HL-60 (cell line): ENCODE measurements around the gene ARV1.

Source experiments
- DNase-seq, 2 experiments: peaks; one replicate each; pipeline ENCODE4 v3.0.0-alpha.2; 2010 to 2020; ENCODE audit warnings: low read depth in 1 of 2, low spot score in 1 of 2
- H3K27ac ChIP-seq: fragments of 250-450 bp; sonication (Bioruptor Pico); replicated peaks from 2 replicates; pipeline ENCODE4 v1.5.1; 2020; ENCODE audit warnings: mild to moderate bottlenecking, moderate library complexity
- H3K27me3 ChIP-seq: fragments of 250-450 bp; sonication (Bioruptor Pico); 2 replicates; pipeline ENCODE4 v1.5.1; 2021; ENCODE audit warnings: mild to moderate bottlenecking, moderate library complexity; ENCODE audit not compliant: insufficient read depth, poor library complexity, severe bottlenecking
- H3K4me3 ChIP-seq: replicated peaks from 2 replicates; pipeline ENCODE4 v1.5.1; 2011; ENCODE audit warnings: mild to moderate bottlenecking, control low read depth, low read length; ENCODE audit not compliant: insufficient read depth
- CTCF ChIP-seq: IDR thresholded peaks from one replicate; pipeline ENCODE4 v1.5.1; 2011; ENCODE audit warnings: low read length, control low read depth, inconsistent platforms; ENCODE audit not compliant: insufficient read depth
- GABPA ChIP-seq: IDR thresholded peaks from 2 replicates; pipeline ENCODE4 v1.6.1; 2012; ENCODE audit warnings: low read depth
- POLR2AphosphoS5 ChIP-seq: IDR thresholded peaks from 2 replicates; pipeline ENCODE4 v1.6.1; 2012; ENCODE audit warnings: low read depth
- SPI1 ChIP-seq: IDR thresholded peaks from 2 replicates; pipeline ENCODE4 v1.6.1; 2012; ENCODE audit warnings: low read depth, mild to moderate bottlenecking, borderline replicate concordance
- TF ChIP-seq, protein P1 (sequence below): IDR thresholded peaks from 2 replicates; pipeline ENCODE4 v1.6.1; 2012; ENCODE audit warnings: low read depth; ENCODE audit not compliant: insufficient replicate concordance

Gene ARV1

DNA sequence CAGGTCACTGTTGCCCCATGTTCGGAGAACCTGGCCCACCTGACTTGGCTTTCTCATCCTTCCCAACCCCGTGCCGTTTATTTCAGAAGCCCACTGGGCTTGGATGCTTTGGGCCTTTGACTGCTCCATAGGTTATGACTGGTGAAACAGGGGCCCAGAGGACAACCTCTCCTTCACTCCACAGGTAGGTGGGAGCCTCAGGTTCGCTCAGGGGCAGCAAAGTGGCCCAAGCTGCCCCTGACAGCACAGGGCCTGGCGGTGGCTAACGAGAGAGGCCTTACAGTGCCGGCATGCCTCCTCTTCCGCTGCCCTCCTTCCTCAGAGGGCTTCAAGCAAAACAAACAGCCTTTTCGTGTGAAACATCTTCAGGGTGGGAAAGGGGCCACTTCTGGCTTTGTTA is 44.3 kb downstream of the ARV1 start:
- TF ChIP-seq SPI1, result no peak
- TF ChIP-seq, protein P1, sequence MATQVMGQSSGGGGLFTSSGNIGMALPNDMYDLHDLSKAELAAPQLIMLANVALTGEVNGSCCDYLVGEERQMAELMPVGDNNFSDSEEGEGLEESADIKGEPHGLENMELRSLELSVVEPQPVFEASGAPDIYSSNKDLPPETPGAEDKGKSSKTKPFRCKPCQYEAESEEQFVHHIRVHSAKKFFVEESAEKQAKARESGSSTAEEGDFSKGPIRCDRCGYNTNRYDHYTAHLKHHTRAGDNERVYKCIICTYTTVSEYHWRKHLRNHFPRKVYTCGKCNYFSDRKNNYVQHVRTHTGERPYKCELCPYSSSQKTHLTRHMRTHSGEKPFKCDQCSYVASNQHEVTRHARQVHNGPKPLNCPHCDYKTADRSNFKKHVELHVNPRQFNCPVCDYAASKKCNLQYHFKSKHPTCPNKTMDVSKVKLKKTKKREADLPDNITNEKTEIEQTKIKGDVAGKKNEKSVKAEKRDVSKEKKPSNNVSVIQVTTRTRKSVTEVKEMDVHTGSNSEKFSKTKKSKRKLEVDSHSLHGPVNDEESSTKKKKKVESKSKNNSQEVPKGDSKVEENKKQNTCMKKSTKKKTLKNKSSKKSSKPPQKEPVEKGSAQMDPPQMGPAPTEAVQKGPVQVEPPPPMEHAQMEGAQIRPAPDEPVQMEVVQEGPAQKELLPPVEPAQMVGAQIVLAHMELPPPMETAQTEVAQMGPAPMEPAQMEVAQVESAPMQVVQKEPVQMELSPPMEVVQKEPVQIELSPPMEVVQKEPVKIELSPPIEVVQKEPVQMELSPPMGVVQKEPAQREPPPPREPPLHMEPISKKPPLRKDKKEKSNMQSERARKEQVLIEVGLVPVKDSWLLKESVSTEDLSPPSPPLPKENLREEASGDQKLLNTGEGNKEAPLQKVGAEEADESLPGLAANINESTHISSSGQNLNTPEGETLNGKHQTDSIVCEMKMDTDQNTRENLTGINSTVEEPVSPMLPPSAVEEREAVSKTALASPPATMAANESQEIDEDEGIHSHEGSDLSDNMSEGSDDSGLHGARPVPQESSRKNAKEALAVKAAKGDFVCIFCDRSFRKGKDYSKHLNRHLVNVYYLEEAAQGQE, result no peak
- no peak for TF ChIP-seq GABPA
- no peak for TF ChIP-seq CTCF
- Histone ChIP-seq H3K27me3 (no peaks in the 10 kb centered on the region), H3K4me3 (no peak overlapping the region), H3K27ac (no peak overlapping the region)
- DNase-seq, result no peak

DNA sequence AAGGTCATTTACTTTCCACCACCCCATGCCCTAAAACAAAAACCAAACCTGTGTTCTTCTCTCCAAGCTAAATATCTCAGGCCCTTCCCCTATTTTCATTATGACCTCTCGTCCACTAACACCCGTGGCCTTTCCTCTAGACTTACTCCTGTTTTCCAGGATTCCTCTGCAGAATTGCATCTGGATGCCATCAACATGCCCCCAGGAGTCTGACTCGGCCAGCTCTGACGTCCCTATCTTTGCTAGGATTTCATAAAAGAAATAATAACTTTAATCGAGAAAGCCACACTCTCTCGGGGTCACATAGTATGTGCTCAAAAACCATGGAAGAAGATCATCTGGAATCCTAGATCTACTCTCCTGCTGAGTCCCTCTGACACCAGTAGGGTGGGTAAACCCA is 47.7 kb downstream of the ARV1 start:
- Histone ChIP-seq H3K27ac (no peak overlapping the region), H3K4me3 (no peak overlapping the region), H3K27me3 (no peaks in the 10 kb centered on the region)
- TF ChIP-seq POLR2AphosphoS5 (no peak), GABPA (no peak), SPI1 (no peak), CTCF (no peak)
- TF ChIP-seq, protein P1, result no peak
- DNase-seq, result no peak

GRCh38 chr1:231027136-231027925 is 48.4 kb downstream of the ARV1 start:
- TF ChIP-seq CTCF, result no peak
- TF ChIP-seq SPI1, result no peak
- TF ChIP-seq POLR2AphosphoS5, result no peak
- TF ChIP-seq GABPA, result no peak
- TF ChIP-seq, protein P1, result no peak
- no peak overlapping the region for H3K27ac ChIP-seq
- DNase-seq, result no peak
- no peak overlapping the region for H3K4me3 ChIP-seq
- H3K27me3 ChIP-seq, result no peaks in the 10 kb centered on the region
